Esophagus muscularis mucosa (tissue), 4 donors: ENCODE measurements around the gene RNF13.

Experiments
- CTCF ChIP-seq, 3 experiments: fragments of 200-600 bp in 2 of 3; fragments of 450-650 bp in 1 of 3; sonication (generic) in 2 of 3; IDR thresholded peaks; one replicate each; pipeline ENCODE4 v1.5.1; 2017 to 2019; ENCODE audit warnings: antibody characterized with exemption in 3 of 3, mild to moderate bottlenecking in 2 of 3, moderate library complexity in 1 of 3
- EP300 ChIP-seq: sonication (generic); formaldehyde crosslinking; IDR thresholded peaks from one replicate; pipeline ENCODE4 v1.6.1; 2017; ENCODE audit warnings: antibody characterized with exemption
- POLR2A ChIP-seq: fragments of 450-650 bp; IDR thresholded peaks from one replicate; pipeline ENCODE4 v1.6.1; 2017; ENCODE audit warnings: antibody characterized with exemption, moderate library complexity, mild to moderate bottlenecking, low read depth
- POLR2AphosphoS5 ChIP-seq, 2 donors: sonication (generic); formaldehyde crosslinking; IDR thresholded peaks; one replicate each; pipeline ENCODE4 v1.6.1; 2017; ENCODE audit warnings: antibody characterized with exemption in 2 of 2

- TF ChIP-seq POLR2AphosphoS5 (IDR thresholded peaks at IDR 0.05) (no peak), CTCF (IDR thresholded peaks at IDR 0.05) (peak; percentile 36 to 57 (median 48)), POLR2A (no peak), EP300 (no peak)
Measured at GRCh38 chr3:149879872-149880271, 66.9 kb downstream of the RNF13 start.
